NT2/D1 (cell line): Measurements from ENCODE around the gene MMP2.

Experiments
- DNase-seq: peaks from one replicate; pipeline ENCODE4 v3.0.0-alpha.2; 2011; ENCODE audit warnings: low read depth, low spot score
- H3K27me3 ChIP-seq: 2 replicates; pipeline ENCODE4 v1.6.0; 2011; ENCODE audit warnings: mild to moderate bottlenecking; ENCODE audit not compliant: insufficient read length, insufficient read depth
- H3K36me3 ChIP-seq: 2 replicates; pipeline ENCODE4 v1.6.1; 2011; ENCODE audit warnings: mild to moderate bottlenecking, low read length, mixed read lengths; ENCODE audit not compliant: insufficient read depth, insufficient read length
- H3K4me1 ChIP-seq: 2 replicates; pipeline ENCODE4 v1.5.1; 2011; ENCODE audit not compliant: insufficient read depth, insufficient read length
- H3K4me3 ChIP-seq: 2 replicates; pipeline ENCODE4 v1.5.1; 2011; ENCODE audit warnings: low read depth; ENCODE audit not compliant: insufficient read length
- H3K9ac ChIP-seq: 2 replicates; pipeline ENCODE4 v1.6.0; 2011; ENCODE audit warnings: low read depth; ENCODE audit not compliant: insufficient read length
- H3K9me3 ChIP-seq: 2 replicates; pipeline ENCODE4 v1.5.1; 2011; ENCODE audit warnings: mild to moderate bottlenecking, low read length; ENCODE audit not compliant: insufficient read depth
- SUZ12 ChIP-seq: IDR thresholded peaks from 2 replicates; pipeline ENCODE4 v1.6.1; 2011; ENCODE audit not compliant: insufficient read length, insufficient read depth; ENCODE audit errors: extremely low read depth
- YY1 ChIP-seq: IDR thresholded peaks from 2 replicates; pipeline ENCODE4 v1.6.1; 2011; ENCODE audit not compliant: insufficient read length, insufficient read depth
- ZNF274 ChIP-seq: IDR thresholded peaks from 2 replicates; pipeline ENCODE4 v1.6.1; 2011; ENCODE audit warnings: mild to moderate bottlenecking, low read depth, low read length

The MMP2 gene

DNA sequence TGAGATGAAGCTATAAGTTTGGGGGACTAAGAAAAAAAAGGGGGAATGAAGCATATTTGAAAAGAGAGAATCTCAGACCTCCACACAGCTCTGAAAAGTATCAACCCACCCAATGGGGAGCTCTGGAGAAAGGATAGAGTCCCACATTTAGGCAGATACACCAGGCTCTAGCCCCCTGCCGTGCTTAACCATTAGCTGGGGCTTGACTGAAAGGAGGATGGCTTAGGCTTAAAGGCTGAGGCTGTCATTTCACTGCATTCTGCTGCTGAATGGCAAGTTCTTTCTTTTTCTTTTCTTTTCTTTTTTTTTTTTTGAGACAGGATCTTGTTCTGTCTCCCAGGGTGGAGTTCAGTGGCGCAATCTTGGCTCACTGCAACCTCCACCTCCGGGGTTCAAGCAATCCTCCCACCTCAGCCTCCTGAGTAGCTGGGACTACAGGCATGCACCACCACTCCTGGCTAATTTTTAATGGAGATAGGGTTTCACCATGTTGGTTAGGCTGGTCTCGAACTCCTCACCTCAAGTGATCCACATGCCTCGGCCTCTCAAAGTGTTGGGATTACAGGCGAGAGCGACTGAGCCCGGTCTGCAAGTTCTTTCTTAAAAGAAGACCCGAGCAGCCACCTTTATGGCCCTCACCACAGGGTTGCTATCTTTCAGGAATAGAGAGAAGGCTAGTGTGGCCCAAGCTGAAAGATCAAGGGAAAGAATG lies 9.0 kb upstream of the MMP2 start:
- no peak for TF ChIP-seq SUZ12
- TF ChIP-seq YY1, result no peak
- TF ChIP-seq ZNF274, result no peak
- no peak overlapping the region for H3K9ac ChIP-seq
- no peaks in the 10 kb centered on the region for H3K27me3 ChIP-seq
- no peaks in the 10 kb centered on the region for H3K9me3 ChIP-seq
- no peak overlapping the region for H3K4me3 ChIP-seq
- DNase-seq, result no peak
- H3K4me1 ChIP-seq, result peaks cover 9% of the 10 kb centered on the region
- H3K36me3 ChIP-seq, result no peaks in the 10 kb centered on the region

DNA sequence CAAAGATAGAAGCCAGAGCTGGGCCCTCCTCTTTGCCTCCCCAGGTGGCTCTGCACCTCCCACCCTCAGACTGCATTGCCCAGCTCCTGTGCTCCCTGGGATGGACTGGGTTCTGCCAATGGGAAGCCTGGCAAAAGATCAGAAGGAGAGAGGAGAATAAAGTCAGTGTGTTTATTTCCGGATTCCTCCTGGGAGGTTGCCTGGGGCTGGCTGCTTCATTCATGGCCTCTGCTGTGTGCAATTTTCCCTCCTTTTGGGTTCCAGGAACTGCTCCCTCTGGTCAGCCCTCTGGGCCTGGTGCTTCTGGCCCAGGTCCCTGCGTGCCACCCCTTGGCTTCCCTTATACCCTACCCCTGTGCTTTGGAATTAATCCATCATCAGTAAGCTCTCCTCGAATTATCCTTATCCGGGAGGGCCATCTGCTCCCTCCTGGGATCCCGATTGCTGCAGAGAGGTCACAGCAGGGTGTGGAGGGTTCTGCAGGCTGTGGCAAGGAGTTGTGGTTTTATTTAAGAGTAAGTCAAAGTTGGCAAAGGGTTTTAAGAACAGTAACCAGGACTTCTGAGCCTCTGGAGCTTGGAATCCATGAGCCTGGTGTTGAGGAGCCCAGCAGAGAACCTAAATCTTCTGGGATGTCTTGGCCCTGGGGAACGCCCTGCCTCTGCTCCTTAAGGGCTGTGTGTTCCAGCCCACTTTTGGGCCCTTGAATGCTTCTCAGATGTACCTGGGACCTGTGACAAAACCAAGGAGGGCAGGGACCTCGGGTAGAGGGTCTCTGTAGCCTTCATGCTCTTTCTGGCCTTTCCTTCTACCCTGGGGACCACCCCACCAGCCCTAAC lies 8.2 kb upstream of the MMP2 start:
- H3K4me1 ChIP-seq, result peaks cover 11% of the 10 kb centered on the region
- TF ChIP-seq ZNF274 (no peak), SUZ12 (no peak), YY1 (no peak)
- no peaks in the 10 kb centered on the region for H3K9me3 ChIP-seq
- H3K36me3 ChIP-seq, result no peaks in the 10 kb centered on the region
- H3K4me3 ChIP-seq, result no peak overlapping the region
- DNase-seq, result no peak
- no peak overlapping the region for H3K9ac ChIP-seq
- no peaks in the 10 kb centered on the region for H3K27me3 ChIP-seq

DNA sequence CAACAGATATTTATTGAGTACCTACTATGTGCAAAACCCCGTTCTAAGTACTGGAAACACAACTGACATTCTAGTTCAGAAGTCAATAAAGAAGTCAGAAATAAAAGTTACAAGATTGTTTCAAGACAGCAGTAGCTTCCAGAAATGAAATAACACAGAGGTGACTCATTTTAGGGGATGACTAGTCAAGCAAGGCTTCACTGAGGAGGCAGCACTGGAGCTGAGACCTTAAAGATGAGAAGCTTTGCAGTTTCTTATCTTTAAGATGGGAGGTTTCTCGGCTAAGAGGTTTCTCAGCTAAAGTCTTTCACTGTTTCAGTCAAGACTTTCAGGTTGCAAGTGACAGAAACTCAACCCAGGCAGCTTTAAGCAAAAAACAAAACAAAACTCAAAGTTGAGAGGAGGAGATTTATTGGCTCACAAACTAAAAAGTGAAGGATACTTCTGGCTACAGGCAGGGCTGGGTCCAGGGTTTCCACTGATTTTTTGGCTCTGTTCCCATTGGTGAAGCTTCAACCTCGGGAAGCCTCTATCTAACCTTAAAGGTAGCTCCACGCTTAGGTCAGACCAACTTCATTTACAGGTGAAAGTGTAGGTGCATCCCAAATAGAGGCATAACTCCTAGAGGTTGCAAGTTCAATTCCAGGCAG lies 7.4 kb upstream of the MMP2 start:
- DNase-seq, result no peak
- no peaks in the 10 kb centered on the region for H3K9me3 ChIP-seq
- TF ChIP-seq YY1, result no peak
- TF ChIP-seq ZNF274, result no peak
- no peak for TF ChIP-seq SUZ12
- no peak overlapping the region for H3K4me3 ChIP-seq
- no peak overlapping the region for H3K9ac ChIP-seq
- no peaks in the 10 kb centered on the region for H3K27me3 ChIP-seq
- no peaks in the 10 kb centered on the region for H3K36me3 ChIP-seq
- peaks cover 11% of the 10 kb centered on the region for H3K4me1 ChIP-seq

DNA sequence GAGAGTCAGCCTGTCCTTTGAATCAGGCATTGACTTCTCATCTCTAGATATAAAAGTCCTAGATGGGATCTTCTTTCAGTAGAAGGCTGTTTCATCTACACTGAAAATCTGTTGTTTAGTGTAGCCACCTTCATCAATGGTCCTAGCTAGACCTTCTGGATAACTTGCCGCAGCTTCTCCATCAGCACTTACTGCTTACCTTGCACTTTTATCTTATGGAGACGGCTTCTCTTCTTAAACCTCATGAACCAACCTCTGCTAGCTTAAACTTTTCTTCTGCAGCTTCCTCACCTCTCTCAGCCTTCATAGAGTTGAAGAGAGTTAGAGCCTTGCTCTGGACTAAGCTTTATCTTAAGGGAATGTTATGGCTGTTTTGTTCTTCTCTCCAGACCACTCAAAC lies 5.4 kb upstream of the MMP2 start:
- peaks cover 13% of the 10 kb centered on the region for H3K27me3 ChIP-seq
- no peak for TF ChIP-seq ZNF274
- TF ChIP-seq YY1, result no peak
- TF ChIP-seq SUZ12, result no peak
- H3K9me3 ChIP-seq, result no peaks in the 10 kb centered on the region
- H3K4me1 ChIP-seq, result peaks cover 15% of the 10 kb centered on the region
- no peak for DNase-seq
- H3K9ac ChIP-seq, result no peak overlapping the region
- no peak overlapping the region for H3K4me3 ChIP-seq
- no peaks in the 10 kb centered on the region for H3K36me3 ChIP-seq

DNA sequence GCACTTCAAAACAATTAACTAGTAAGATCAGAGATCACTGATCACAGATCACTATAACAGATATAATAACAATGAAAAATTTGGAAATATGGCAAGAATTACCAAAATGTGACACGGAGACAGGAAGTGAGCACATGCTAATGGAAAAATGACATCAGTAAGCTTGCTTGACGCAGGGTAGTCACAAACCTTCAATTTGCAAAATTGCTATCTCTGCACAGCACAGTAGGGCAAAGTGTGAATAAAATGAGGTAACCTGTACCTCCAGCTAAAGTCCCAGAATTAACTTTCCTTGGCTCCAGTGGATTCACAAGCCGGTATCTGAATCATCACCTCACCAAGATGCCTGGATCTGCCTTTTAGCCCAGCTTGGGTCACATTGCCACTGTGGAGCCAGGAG lies 4.2 kb upstream of the MMP2 start:
- no peak for TF ChIP-seq ZNF274
- TF ChIP-seq YY1, result no peak
- no peak for TF ChIP-seq SUZ12
- no peaks in the 10 kb centered on the region for H3K36me3 ChIP-seq
- H3K27me3 ChIP-seq, result peaks cover 16% of the 10 kb centered on the region

DNA sequence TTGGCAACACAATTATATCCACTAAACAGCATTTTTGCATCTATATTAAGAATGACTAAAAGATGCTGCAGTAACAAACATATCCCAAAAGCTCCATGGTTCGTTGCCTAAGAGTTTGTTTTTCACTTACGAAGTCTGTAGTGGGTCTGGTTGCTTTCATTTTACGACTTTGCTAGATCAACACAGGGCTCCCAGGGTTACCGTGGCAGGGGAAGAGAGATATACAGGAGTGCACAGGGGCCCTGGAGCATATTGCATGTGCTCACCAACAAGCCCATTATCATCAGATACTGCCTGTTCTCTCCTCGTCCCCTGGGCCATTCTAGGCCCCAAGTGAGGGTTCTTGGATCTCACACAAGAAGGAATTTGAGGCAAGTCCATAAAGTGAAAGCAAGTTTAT lies 3.1 kb upstream of the MMP2 start:
- no peak for DNase-seq
- Histone ChIP-seq H3K9me3 (no peaks in the 10 kb centered on the region), H3K27me3 (peaks cover 25% of the 10 kb centered on the region), H3K9ac (no peak overlapping the region), H3K4me1 (peaks cover 14% of the 10 kb centered on the region), H3K4me3 (no peak overlapping the region), H3K36me3 (no peaks in the 10 kb centered on the region)
- TF ChIP-seq SUZ12, result no peak
- no peak for TF ChIP-seq YY1
- no peak for TF ChIP-seq ZNF274

More for the DNA sequence above, 4.2 kb upstream of the MMP2 start:
- Histone ChIP-seq H3K9me3 (no peaks in the 10 kb centered on the region), H3K9ac (no peak overlapping the region), H3K4me1 (peaks cover 12% of the 10 kb centered on the region), H3K4me3 (no peak overlapping the region)
- DNase-seq, result no peak

DNA sequence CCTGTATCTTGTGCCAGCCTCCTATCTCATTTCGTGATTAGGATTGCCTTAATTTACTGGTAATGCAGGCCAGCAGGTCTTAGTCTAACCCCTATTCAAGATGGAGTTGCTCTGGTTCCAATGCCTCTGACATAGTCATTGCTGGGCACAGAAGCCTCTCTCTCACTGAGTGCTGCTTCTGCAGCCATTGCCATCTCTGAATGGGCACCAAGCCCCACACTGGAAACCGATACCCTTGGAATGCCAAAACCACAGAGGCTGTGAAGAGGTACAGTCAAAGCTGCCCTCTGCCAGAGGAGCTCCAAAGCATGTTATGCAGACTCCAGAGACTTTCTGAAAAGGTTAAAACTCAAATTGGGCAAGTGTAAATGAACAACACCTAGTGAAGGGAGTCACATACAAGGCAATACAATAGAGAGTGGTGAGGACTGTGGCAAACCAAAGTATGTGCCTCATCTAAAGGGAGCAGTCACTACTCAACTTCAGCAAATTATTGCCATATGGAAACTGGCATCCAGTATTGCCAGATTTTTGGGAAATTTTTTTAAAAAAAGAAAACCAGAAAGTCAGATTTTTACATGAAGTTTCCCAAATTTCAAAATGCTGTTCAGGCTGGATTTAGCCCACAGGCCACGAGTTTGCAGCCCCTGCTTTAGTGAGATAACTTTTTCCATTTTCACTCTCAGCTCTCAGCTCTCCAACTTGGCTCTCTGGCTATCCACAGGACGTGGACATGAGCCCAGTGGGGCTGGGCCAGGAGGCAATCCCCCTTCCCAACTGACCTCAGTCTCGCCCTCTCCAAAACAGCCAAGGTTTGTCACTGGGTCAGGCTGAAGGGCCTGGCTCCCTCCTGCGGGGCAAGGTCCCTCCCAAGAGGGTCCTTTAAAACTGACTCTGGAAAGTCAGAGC lies 2.1 kb upstream of the MMP2 start:
- H3K27me3 ChIP-seq, result peaks cover 27% of the 10 kb centered on the region
- H3K4me3 ChIP-seq, result no peak overlapping the region
- no peak overlapping the region for H3K9ac ChIP-seq
- TF ChIP-seq SUZ12 (no peak), ZNF274 (no peak), YY1 (no peak)
- H3K36me3 ChIP-seq, result peaks cover 6% of the 10 kb centered on the region
- no peaks in the 10 kb centered on the region for H3K9me3 ChIP-seq
- DNase-seq, result no peak
- H3K4me1 ChIP-seq, result peaks cover 14% of the 10 kb centered on the region
